Subcutaneous adipose tissue (tissue), 4 donors: ENCODE data around the gene OR2AE1. TPM values are rescaled to one million over a fixed set of nuclear protein-coding genes. Genes with fewer than 3 reads are reported as not detected.

Experiments used
- total RNA-seq, 4 donors: library from RNA; depleted of rRNA; stranded (reverse); fragments of >200 nt; gene quantifications; one replicate each; pipeline ENCODE4 v1.1.0, GENCODE V29; 2016
- TF ChIP-seq, protein P1 (sequence below): fragments of 450-650 bp; IDR thresholded peaks from one replicate; pipeline ENCODE4 v1.5.1; 2016; ENCODE audit warnings: low read depth, mild to moderate bottlenecking, control low read depth, antibody characterized with exemption, moderate library complexity

OR2AE1 gene
- total RNA-seq, 4 donors from 2014 or later = 0.98 TPM; not detected in 3

- TF ChIP-seq, protein P1, sequence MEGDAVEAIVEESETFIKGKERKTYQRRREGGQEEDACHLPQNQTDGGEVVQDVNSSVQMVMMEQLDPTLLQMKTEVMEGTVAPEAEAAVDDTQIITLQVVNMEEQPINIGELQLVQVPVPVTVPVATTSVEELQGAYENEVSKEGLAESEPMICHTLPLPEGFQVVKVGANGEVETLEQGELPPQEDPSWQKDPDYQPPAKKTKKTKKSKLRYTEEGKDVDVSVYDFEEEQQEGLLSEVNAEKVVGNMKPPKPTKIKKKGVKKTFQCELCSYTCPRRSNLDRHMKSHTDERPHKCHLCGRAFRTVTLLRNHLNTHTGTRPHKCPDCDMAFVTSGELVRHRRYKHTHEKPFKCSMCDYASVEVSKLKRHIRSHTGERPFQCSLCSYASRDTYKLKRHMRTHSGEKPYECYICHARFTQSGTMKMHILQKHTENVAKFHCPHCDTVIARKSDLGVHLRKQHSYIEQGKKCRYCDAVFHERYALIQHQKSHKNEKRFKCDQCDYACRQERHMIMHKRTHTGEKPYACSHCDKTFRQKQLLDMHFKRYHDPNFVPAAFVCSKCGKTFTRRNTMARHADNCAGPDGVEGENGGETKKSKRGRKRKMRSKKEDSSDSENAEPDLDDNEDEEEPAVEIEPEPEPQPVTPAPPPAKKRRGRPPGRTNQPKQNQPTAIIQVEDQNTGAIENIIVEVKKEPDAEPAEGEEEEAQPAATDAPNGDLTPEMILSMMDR = no peak
Observed at GRCh38 chr7:99901581-99901980, 24.7 kb upstream of the OR2AE1 start.

DNA sequence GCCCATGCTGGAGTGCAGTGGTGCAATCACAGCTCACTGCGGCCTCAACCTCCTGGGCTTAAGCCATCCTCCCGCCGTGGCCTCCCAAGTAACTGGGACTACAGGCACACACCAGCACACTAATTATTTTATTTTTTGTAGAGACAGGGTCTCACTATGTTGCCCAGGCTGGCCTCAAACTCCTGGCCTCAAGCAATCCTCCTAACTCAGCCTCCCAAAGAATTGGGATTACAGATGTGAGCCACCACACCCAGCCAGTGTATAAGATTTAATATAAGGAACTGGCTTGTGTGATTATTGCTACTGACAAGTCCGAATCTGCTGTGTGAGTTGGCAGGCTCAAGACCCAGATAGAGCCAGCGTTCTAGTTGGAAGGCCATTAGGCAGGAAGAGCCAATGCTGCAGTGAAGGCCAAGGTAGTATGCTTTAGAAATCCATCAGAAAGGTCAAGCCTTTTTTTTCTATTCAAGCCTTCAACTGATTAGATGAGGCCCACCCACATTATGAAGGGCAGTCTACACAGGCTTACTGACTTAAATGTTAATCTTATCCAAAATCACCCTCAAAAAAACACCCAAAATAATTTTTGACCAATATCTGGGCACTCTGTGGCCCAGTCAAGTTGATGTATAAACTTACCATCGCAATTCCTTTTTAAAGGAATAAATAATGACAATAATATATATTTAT is 23.1 kb upstream of the OR2AE1 start:
- TF ChIP-seq, protein P1 = no peak

GRCh38 chr7:99898836-99899235 is 22.0 kb upstream of the OR2AE1 start:
- TF ChIP-seq, protein P1 = no peak

GRCh38 chr7:99898023-99898357 is 21.2 kb upstream of the OR2AE1 start:
- TF ChIP-seq, protein P1 = no peak

DNA sequence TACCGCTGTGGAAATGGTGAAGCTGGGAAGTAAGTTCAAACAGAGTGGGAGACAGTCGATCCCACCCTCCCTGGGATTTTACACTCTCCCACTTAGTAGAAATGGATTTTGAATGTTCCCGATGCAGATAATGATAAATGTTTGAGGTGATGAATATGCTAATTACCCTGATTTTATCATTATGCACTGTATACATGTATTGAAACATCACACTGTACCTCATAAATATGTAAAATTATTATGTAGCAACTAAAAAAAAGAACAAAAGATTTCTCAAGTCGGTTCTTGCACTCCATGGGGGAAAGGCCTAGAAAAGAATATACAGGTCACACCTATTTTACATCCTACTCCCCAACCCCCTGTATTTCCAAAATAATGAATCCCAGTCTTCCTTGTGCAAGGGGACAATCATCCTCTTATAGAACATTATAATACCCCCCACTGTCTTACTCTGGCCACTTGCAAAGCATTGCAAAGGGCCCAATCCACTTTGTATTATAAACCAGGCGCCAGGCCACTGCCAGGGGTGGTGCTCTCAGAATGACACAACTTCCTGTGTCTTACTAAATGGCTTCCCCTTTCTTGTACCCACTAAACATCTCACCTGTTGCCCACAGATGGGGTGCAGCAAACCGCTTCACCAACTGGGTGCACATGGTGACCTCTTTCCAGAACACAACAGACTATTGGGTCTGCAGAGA is 20.6 kb upstream of the OR2AE1 start:
- TF ChIP-seq, protein P1 = no peak

- TF ChIP-seq, protein P1 = no peak
Observed at GRCh38 chr7:99894738-99895137, 17.9 kb upstream of the OR2AE1 start.

- TF ChIP-seq, protein P1 = no peak
Observed at GRCh38 chr7:99893280-99893679, 16.4 kb upstream of the OR2AE1 start.
